H1 (cell line): Measurements from ENCODE around the gene CLCN3. TPM values are rescaled to one million over a fixed set of nuclear protein-coding genes. Genes with fewer than 3 reads are reported as not detected.

Experiments used
- CTCF ChIP-seq, 3 experiments: IDR thresholded peaks; 1 replicate in 2 of 3; 2 replicates in 1 of 3; pipeline versions ENCODE4 v1.5.1 to v1.6.1; 2011; ENCODE audit warnings: low read length in 3 of 3, mild to moderate bottlenecking in 3 of 3, inconsistent platforms in 2 of 3, low read depth in 1 of 3, moderate library complexity in 1 of 3; ENCODE audit not compliant: insufficient read depth in 1 of 3; ENCODE audit errors: control extremely low read depth in 1 of 3
- HDAC6 ChIP-seq: IDR thresholded peaks from one replicate; pipeline ENCODE4 v1.7.1; 2012; ENCODE audit warnings: low read depth, mild to moderate bottlenecking, inconsistent platforms, low read length, moderate library complexity
- RAD21 ChIP-seq, 2 experiments: IDR thresholded peaks in 1 of 2; conservative IDR thresholded peaks in 1 of 2; 2 replicates each; pipeline ENCODE4 v1.6.1; 2011; ENCODE audit warnings: low read depth in 2 of 2, low read length in 2 of 2, improper control_type of control experiment in 1 of 2, inconsistent platforms in 1 of 2, mild to moderate bottlenecking in 1 of 2, moderate library complexity in 1 of 2
- SP1 ChIP-seq: IDR thresholded peaks from 2 replicates; pipeline ENCODE4 v1.6.1; 2011; ENCODE audit warnings: low read depth, low read length
- polyA plus RNA-seq, 7 experiments: library from polyadenylated mRNA; depleted of rRNA in 3 of 7; stranded (reverse) in 5 of 7; unstranded in 2 of 7; fragments of >200 nt in 5 of 7; fragments of 200-250 nt in 2 of 7; gene quantifications; 1 replicate in 5 of 7; 2 replicates in 1 of 7; 4 replicates in 1 of 7; pipeline versions ENCODE4 v1.2.1 to v1.2.3, GENCODE V29; 2011 to 2013; ENCODE audit warnings: missing spikeins in 2 of 7, mixed read lengths in 2 of 7
- total RNA-seq: library from RNA; stranded (reverse); fragmentation: NEBNext Ultra II Directional; extraction: Animal tissue kit (Norgen Biotek cat#: 25700); gene quantifications from 2 replicates; pipeline ENCODE4 v1.2.1, GENCODE V29; 2021
- TF ChIP-seq, protein P1 (sequence below): fragments of 300-600 bp; sonication (generic); IDR thresholded peaks from 2 replicates; pipeline ENCODE4 v1.7.1; 2012; ENCODE audit warnings: low read length, moderate library complexity, mild to moderate bottlenecking, inconsistent platforms; ENCODE audit not compliant: insufficient replicate concordance

The CLCN3 gene
- total and polyA plus RNA-seq, 2 of the 8 experiments (the other 6 are each of a cell fraction or from before 2014, with no cell fraction given) = 8.8 to 32.8 TPM

- TF ChIP-seq, protein P1, sequence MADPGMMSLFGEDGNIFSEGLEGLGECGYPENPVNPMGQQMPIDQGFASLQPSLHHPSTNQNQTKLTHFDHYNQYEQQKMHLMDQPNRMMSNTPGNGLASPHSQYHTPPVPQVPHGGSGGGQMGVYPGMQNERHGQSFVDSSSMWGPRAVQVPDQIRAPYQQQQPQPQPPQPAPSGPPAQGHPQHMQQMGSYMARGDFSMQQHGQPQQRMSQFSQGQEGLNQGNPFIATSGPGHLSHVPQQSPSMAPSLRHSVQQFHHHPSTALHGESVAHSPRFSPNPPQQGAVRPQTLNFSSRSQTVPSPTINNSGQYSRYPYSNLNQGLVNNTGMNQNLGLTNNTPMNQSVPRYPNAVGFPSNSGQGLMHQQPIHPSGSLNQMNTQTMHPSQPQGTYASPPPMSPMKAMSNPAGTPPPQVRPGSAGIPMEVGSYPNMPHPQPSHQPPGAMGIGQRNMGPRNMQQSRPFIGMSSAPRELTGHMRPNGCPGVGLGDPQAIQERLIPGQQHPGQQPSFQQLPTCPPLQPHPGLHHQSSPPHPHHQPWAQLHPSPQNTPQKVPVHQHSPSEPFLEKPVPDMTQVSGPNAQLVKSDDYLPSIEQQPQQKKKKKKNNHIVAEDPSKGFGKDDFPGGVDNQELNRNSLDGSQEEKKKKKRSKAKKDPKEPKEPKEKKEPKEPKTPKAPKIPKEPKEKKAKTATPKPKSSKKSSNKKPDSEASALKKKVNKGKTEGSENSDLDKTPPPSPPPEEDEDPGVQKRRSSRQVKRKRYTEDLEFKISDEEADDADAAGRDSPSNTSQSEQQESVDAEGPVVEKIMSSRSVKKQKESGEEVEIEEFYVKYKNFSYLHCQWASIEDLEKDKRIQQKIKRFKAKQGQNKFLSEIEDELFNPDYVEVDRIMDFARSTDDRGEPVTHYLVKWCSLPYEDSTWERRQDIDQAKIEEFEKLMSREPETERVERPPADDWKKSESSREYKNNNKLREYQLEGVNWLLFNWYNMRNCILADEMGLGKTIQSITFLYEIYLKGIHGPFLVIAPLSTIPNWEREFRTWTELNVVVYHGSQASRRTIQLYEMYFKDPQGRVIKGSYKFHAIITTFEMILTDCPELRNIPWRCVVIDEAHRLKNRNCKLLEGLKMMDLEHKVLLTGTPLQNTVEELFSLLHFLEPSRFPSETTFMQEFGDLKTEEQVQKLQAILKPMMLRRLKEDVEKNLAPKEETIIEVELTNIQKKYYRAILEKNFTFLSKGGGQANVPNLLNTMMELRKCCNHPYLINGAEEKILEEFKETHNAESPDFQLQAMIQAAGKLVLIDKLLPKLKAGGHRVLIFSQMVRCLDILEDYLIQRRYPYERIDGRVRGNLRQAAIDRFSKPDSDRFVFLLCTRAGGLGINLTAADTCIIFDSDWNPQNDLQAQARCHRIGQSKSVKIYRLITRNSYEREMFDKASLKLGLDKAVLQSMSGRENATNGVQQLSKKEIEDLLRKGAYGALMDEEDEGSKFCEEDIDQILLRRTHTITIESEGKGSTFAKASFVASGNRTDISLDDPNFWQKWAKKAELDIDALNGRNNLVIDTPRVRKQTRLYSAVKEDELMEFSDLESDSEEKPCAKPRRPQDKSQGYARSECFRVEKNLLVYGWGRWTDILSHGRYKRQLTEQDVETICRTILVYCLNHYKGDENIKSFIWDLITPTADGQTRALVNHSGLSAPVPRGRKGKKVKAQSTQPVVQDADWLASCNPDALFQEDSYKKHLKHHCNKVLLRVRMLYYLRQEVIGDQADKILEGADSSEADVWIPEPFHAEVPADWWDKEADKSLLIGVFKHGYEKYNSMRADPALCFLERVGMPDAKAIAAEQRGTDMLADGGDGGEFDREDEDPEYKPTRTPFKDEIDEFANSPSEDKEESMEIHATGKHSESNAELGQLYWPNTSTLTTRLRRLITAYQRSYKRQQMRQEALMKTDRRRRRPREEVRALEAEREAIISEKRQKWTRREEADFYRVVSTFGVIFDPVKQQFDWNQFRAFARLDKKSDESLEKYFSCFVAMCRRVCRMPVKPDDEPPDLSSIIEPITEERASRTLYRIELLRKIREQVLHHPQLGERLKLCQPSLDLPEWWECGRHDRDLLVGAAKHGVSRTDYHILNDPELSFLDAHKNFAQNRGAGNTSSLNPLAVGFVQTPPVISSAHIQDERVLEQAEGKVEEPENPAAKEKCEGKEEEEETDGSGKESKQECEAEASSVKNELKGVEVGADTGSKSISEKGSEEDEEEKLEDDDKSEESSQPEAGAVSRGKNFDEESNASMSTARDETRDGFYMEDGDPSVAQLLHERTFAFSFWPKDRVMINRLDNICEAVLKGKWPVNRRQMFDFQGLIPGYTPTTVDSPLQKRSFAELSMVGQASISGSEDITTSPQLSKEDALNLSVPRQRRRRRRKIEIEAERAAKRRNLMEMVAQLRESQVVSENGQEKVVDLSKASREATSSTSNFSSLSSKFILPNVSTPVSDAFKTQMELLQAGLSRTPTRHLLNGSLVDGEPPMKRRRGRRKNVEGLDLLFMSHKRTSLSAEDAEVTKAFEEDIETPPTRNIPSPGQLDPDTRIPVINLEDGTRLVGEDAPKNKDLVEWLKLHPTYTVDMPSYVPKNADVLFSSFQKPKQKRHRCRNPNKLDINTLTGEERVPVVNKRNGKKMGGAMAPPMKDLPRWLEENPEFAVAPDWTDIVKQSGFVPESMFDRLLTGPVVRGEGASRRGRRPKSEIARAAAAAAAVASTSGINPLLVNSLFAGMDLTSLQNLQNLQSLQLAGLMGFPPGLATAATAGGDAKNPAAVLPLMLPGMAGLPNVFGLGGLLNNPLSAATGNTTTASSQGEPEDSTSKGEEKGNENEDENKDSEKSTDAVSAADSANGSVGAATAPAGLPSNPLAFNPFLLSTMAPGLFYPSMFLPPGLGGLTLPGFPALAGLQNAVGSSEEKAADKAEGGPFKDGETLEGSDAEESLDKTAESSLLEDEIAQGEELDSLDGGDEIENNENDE = peak; percentile 45
- TF ChIP-seq RAD21 (IDR thresholded peaks at IDR 0.05 in 1 of 2, conservative IDR thresholded peaks at IDR 0.05 in 1 of 2; ENCODE audit: low read depth in 2 of 2, low read length in 2 of 2) (peak; percentile 77), SP1 (0 out of 2 replicates have a peak, but pooled peaks have one; percentile 20), HDAC6 (no peak), CTCF (IDR thresholded peaks at IDR 0.05; ENCODE audit: control extremely low read depth in 1 of 3, insufficient read depth in 1 of 3, low read depth in 1 of 3, low read length in 3 of 3) (peak; percentile 48 to 77 (median 69))
Measured at GRCh38 chr4:169612871-169613859, 7.2 kb upstream of the CLCN3 start (continued).
